Trophoblast cell (in vitro differentiated cells and primary cell): ENCODE measurements around the gene MTCH2.

Source experiments
- DNase-seq, 2 donors: peaks; one replicate each; pipeline ENCODE4 v3.0.0-alpha.2; 2016
- H2AFZ ChIP-seq: 2 replicates; pipeline ENCODE4 v1.6.1; 2013; ENCODE audit warnings: low read length, moderate library complexity, mild to moderate bottlenecking; ENCODE audit not compliant: insufficient read depth, poor library complexity
- H2AK5ac ChIP-seq: 2 replicates; pipeline ENCODE4 v1.6.1; 2013; ENCODE audit warnings: mild to moderate bottlenecking, low read length
- H2BK120ac ChIP-seq: 2 replicates; pipeline ENCODE4 v1.6.1; 2013; ENCODE audit warnings: low read length, mild to moderate bottlenecking, moderate library complexity; ENCODE audit not compliant: insufficient read depth, poor library complexity
- H2BK12ac ChIP-seq: 2 replicates; pipeline ENCODE4 v1.6.1; 2013; ENCODE audit warnings: mild to moderate bottlenecking, low read length, moderate library complexity
- H2BK5ac ChIP-seq: 2 replicates; pipeline ENCODE4 v1.6.1; 2013; ENCODE audit warnings: low read length, low read depth, moderate library complexity, mild to moderate bottlenecking; ENCODE audit not compliant: poor library complexity
- H3K14ac ChIP-seq: 2 replicates; pipeline ENCODE4 v1.6.1; 2013; ENCODE audit warnings: mild to moderate bottlenecking, low read length
- H3K18ac ChIP-seq: 2 replicates; pipeline ENCODE4 v1.6.1; 2013; ENCODE audit warnings: mild to moderate bottlenecking, low read length
- H3K23ac ChIP-seq: 2 replicates; pipeline ENCODE4 v1.6.1; 2013; ENCODE audit warnings: low read length
- H3K27ac ChIP-seq: 2 replicates; pipeline ENCODE4 v1.5.1; 2013; ENCODE audit warnings: low read depth, mild to moderate bottlenecking, inconsistent platforms, low read length, moderate library complexity
- H3K27me3 ChIP-seq: 2 replicates; pipeline ENCODE4 v1.6.1; 2013; ENCODE audit warnings: inconsistent platforms, mild to moderate bottlenecking, low read length, moderate library complexity; ENCODE audit not compliant: insufficient read depth
- H3K36me3 ChIP-seq, 2 experiments: 1 replicate in 1 of 2; 2 replicates in 1 of 2; pipeline ENCODE4 v1.6.1; 2013; ENCODE audit warnings: low read length in 2 of 2, mild to moderate bottlenecking in 2 of 2, moderate library complexity in 1 of 2; ENCODE audit not compliant: insufficient read depth in 2 of 2, control insufficient read depth in 1 of 2
- H3K4ac ChIP-seq: 2 replicates; pipeline ENCODE4 v1.6.1; 2013; ENCODE audit warnings: low read depth, mild to moderate bottlenecking, low read length, moderate library complexity
- H3K4me1 ChIP-seq, 2 experiments: 1 replicate in 1 of 2; 2 replicates in 1 of 2; pipeline ENCODE4 v1.6.1; 2013; ENCODE audit warnings: low read length in 2 of 2, mild to moderate bottlenecking in 2 of 2, moderate library complexity in 1 of 2; ENCODE audit not compliant: insufficient read depth in 2 of 2, control insufficient read depth in 1 of 2
- H3K4me2 ChIP-seq: 2 replicates; pipeline ENCODE4 v1.6.1; 2013; ENCODE audit warnings: inconsistent platforms, mild to moderate bottlenecking, low read length, moderate library complexity
- H3K4me3 ChIP-seq: 2 replicates; pipeline ENCODE4 v1.5.1; 2013; ENCODE audit warnings: mild to moderate bottlenecking, low read depth, low read length, inconsistent platforms
- H3K79me1 ChIP-seq: one replicate; pipeline ENCODE4 v1.6.1; 2013; ENCODE audit warnings: low read length
- H3K79me2 ChIP-seq: 2 replicates; pipeline ENCODE4 v1.6.1; 2013; ENCODE audit warnings: low read length, mild to moderate bottlenecking; ENCODE audit not compliant: control insufficient read depth, insufficient read depth, poor library complexity
- H3K9ac ChIP-seq: 2 replicates; pipeline ENCODE4 v1.6.1; 2013; ENCODE audit warnings: mild to moderate bottlenecking, low read length
- H3K9me3 ChIP-seq: 2 replicates; pipeline ENCODE4 v1.6.1; 2013; ENCODE audit warnings: low read depth, mild to moderate bottlenecking, control low read depth, inconsistent platforms, low read length; ENCODE audit not compliant: insufficient read depth
- H4K12ac ChIP-seq: 2 replicates; pipeline ENCODE4 v1.6.1; 2013; ENCODE audit warnings: low read depth, mild to moderate bottlenecking, low read length, moderate library complexity
- H4K8ac ChIP-seq: 2 replicates; pipeline ENCODE4 v1.6.1; 2013; ENCODE audit warnings: low read depth, mild to moderate bottlenecking, low read length, moderate library complexity
- H4K91ac ChIP-seq: one replicate; pipeline ENCODE4 v1.6.1; 2013; ENCODE audit warnings: low read depth, mild to moderate bottlenecking, low read length, moderate library complexity
- WGBS: extraction: QIAGEN DNeasy Blood & Tissue Kit; methylation state at CpG from one replicate; pipeline ENCODE4 v1.1.7; 2013; ENCODE audit warnings: missing lambda C conversion rate; ENCODE audit not compliant: insufficient read length, insufficient coverage; ENCODE audit errors: extremely low coverage; 5-methylcytosine and 5-hydroxymethylcytosine counted together

The MTCH2 gene

GRCh38 chr11:47571895-47572294 lies 70.5 kb downstream of the MTCH2 start:
- Histone ChIP-seq H3K4me3 (no peak overlapping the region), H3K4me1 (no peaks in the 10 kb centered on the region), H2BK5ac (no peak overlapping the region), H3K4ac (no peak overlapping the region), H3K27me3 (no peaks in the 10 kb centered on the region), H3K9me3 (peaks cover 3% of the 10 kb centered on the region), H2BK120ac (no peak overlapping the region), H4K12ac (no peak overlapping the region), H3K9ac (no peak overlapping the region), H3K23ac (no peak overlapping the region), H3K18ac (no peak overlapping the region), H3K4me2 (no peak overlapping the region), H3K79me1 (no peaks in the 10 kb centered on the region), H4K8ac (no peak overlapping the region), H2AK5ac (no peak overlapping the region), H4K91ac (no peak overlapping the region), H3K14ac (no peak overlapping the region), H2BK12ac (no peak overlapping the region), H2AFZ (no peak overlapping the region), H3K79me2 (no peaks in the 10 kb centered on the region), H3K36me3 (peaks cover 26 to 37% of the 10 kb centered on the region in 2 experiments), H3K27ac (no peak overlapping the region)
- WGBS: no CpG with 5 or more reads among the region's 1 CpG
- DNase-seq: no peak

GRCh38 chr11:47571357-47571729 lies 71.0 kb downstream of the MTCH2 start:
- Histone ChIP-seq H3K9me3 (peaks cover 3% of the 10 kb centered on the region), H3K27ac (no peak overlapping the region), H2AFZ (no peak overlapping the region), H3K79me2 (no peaks in the 10 kb centered on the region), H3K9ac (no peak overlapping the region), H3K36me3 (peaks cover 26 to 37% of the 10 kb centered on the region in 2 experiments), H3K18ac (no peak overlapping the region), H3K4me3 (no peak overlapping the region), H3K14ac (no peak overlapping the region), H3K4me2 (no peak overlapping the region), H4K12ac (no peak overlapping the region), H3K23ac (no peak overlapping the region), H2BK120ac (no peak overlapping the region), H3K4me1 (no peaks in the 10 kb centered on the region), H4K8ac (no peak overlapping the region), H3K27me3 (no peaks in the 10 kb centered on the region), H2AK5ac (no peak overlapping the region), H2BK5ac (no peak overlapping the region), H3K4ac (no peak overlapping the region), H3K79me1 (no peaks in the 10 kb centered on the region), H2BK12ac (no peak overlapping the region), H4K91ac (no peak overlapping the region)
- no CpG with 5 or more reads among the region's 4 CpGs for WGBS
- DNase-seq: no peak

- Histone ChIP-seq H3K36me3 (peaks cover 23 to 37% of the 10 kb centered on the region in 2 experiments), H2AFZ (no peak overlapping the region), H3K23ac (no peak overlapping the region), H3K9me3 (peaks cover 3% of the 10 kb centered on the region), H3K79me2 (peaks cover 4% of the 10 kb centered on the region), H3K79me1 (peaks cover 2% of the 10 kb centered on the region), H3K4ac (no peak overlapping the region), H3K9ac (no peak overlapping the region), H3K14ac (no peak overlapping the region), H3K27ac (no peak overlapping the region), H3K27me3 (no peaks in the 10 kb centered on the region), H3K4me3 (no peak overlapping the region), H4K8ac (no peak overlapping the region), H2BK12ac (no peak overlapping the region), H3K4me2 (no peak overlapping the region), H2BK120ac (no peak overlapping the region), H4K12ac (no peak overlapping the region), H2AK5ac (no peak overlapping the region), H3K4me1 (no peaks in the 10 kb centered on the region), H4K91ac (no peak overlapping the region), H2BK5ac (no peak overlapping the region), H3K18ac (no peak overlapping the region)
- no peak for DNase-seq
- no CpG with 5 or more reads among the region's 3 CpGs for WGBS
These were observed 71.6 kb downstream of the MTCH2 start for GRCh38 chr11:47570651-47571356.

- Histone ChIP-seq H2BK120ac (no peak overlapping the region), H4K91ac (no peak overlapping the region), H3K14ac (no peak overlapping the region), H4K12ac (no peak overlapping the region), H3K79me1 (peaks cover 11% of the 10 kb centered on the region), H3K27me3 (no peaks in the 10 kb centered on the region), H3K4me3 (no peak overlapping the region), H2BK12ac (no peak overlapping the region), H3K9me3 (peaks cover 3% of the 10 kb centered on the region), H3K9ac (no peak overlapping the region), H2BK5ac (no peak overlapping the region), H3K27ac (no peak overlapping the region), H4K8ac (no peak overlapping the region), H3K79me2 (peaks cover 12% of the 10 kb centered on the region), H3K18ac (no peak overlapping the region), H3K4me2 (no peak overlapping the region), H3K23ac (no peak overlapping the region), H3K4ac (no peak overlapping the region), H3K4me1 (peaks cover 0 to 4% of the 10 kb centered on the region in 2 experiments), H2AFZ (no peak overlapping the region), H2AK5ac (no peak overlapping the region), H3K36me3 (peaks cover 20 to 35% of the 10 kb centered on the region in 2 experiments)
- DNase-seq: no peak
- WGBS: no CpG with 5 or more reads among the region's 7 CpGs
These were observed 72.7 kb downstream of the MTCH2 start for GRCh38 chr11:47569646-47570045.
